ENCODE data around the gene HSPA12B.
"Not testable (repeated sequence)": the region's sequence is repeated elsewhere in the genome, so short reads cannot be mapped to it uniquely, and the experiment has no call there.

The HSPA12B gene

DNA sequence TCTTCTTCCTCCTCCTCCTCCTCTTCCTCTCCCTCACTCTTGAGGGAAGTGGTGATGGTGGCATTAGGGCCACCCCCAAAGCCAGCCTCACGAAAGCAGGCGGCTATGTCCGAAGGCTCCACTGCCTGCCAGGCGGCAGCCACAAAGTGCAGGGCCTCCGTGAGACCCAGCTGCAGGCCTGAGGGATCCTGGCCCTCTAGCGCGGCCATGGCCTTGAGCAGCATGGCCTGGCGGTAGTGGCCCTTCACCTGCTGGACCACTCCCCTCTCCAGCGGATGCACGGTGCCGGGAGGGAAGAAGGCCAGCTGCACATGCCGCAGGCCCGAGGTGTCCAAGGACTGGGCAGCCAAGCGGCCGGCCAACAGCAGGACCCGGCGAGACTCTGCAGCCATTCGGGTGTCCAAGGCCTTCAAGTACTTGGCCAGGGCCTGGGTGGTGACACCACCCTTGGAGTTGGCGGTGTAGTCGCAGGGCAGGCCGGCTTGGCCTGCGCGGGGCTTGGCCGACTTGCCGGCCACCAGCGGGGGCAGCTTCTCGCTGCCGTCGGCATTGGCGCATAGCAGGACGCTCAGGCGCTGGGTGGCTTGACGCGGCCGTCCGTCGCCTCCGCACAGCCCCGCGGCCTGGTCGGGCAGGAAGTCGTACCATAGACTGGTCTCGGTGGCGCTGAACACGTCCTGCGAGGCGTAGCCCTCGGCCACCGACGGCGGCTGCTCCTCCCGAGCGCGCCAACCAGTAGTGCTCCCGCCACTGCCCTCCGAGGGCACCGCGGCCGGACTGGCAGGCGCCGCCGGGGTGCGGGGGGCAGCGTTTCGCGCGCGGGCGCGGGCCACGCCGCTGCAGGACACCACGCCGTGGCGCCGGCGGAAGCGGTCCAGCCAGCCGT lies 53.0 kb downstream of the HSPA12B start:
- H3K4me1 ChIP-seq (ENCODE audit: control insufficient read depth, insufficient read depth, low read length), result peaks cover 24% of the 10 kb centered on the region
- peak overlapping the region; percentile 83 for H3K27ac ChIP-seq (ENCODE audit: low read depth, low read length)
- H3K9ac ChIP-seq (ENCODE audit: low read length), result peak overlapping the region; percentile 94
- peak overlapping the region; percentile 84 for H3K4me3 ChIP-seq (ENCODE audit: low read length)
- H3K27me3 ChIP-seq (ENCODE audit: control insufficient read depth, insufficient read depth, low read length), result no peaks in the 10 kb centered on the region
- H3K36me3 ChIP-seq (ENCODE audit: control insufficient read depth, insufficient read depth, low read length), result no peaks in the 10 kb centered on the region

DNA sequence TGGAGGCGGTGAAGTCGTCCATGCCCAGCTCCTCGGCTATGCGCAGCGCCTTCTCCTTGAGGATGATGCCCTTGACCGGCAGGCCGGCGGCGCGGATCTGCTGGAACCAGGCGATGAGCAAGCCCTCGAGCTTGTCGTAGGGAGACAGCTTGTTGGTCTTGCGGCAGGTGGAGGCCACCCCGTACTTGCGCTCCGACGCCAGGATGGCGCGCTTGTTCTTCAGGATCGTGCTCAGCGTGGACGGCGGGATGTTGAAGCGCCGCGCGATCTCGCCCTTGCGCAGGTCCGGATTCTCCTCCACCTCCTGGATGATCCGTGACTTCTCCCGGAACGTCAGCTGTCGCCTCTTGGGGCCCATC lies 53.6 kb downstream of the HSPA12B start:
- no peaks in the 10 kb centered on the region for H3K27me3 ChIP-seq (ENCODE audit: control insufficient read depth, insufficient read depth, low read length)
- H3K27ac ChIP-seq (ENCODE audit: low read depth, low read length), result peak overlapping the region; percentile 83
- peak overlapping the region; percentile 94 for H3K9ac ChIP-seq (ENCODE audit: low read length)
- H3K4me3 ChIP-seq (ENCODE audit: low read length), result peak overlapping the region; percentile 84
- no peaks in the 10 kb centered on the region for H3K36me3 ChIP-seq (ENCODE audit: control insufficient read depth, insufficient read depth, low read length)
- peaks cover 20% of the 10 kb centered on the region for H3K4me1 ChIP-seq (ENCODE audit: control insufficient read depth, insufficient read depth, low read length)

DNA sequence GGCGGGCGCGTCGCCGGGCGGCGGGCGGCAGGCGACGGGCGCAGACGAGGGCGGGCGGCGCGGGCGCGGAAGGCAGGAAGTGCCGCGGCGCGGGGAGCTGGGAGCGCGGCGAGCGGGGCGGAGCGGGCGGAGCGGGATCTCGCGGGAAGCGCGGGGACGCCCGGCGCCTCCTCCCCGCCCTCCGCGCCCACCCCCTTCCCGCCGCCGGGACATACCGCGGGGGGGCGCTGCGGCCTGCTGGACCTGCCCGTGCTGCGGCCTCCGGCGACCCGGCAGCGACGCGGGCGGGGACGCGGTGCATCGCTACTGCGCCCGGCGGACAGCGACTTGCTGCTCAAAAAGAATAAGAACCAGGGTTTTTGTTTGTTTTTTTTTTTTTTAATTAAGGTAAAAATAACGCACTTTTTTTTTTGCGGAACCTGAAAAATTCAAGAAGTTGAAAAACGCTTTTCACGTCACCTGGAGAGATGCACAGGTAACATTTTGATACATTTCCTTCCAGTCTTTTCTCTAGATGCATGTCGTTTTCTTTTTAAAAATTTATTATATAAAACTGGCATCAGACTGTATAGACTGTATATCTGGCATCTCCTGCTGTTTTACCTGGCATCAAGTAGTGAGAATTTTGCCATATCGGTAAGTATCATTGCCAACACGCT lies 54.3 kb downstream of the HSPA12B start, which contains the start of gene CENPB:
CENPB (minus strand) TSS at position 76 of the 659 bp plus-strand sequence. CDS start 257 bp downstream, outside the sequence.
- Histone ChIP-seq H3K27me3 (ENCODE audit: control insufficient read depth, insufficient read depth, low read length) (no peaks in the 10 kb centered on the region), H3K4me1 (ENCODE audit: control insufficient read depth, insufficient read depth, low read length) (peaks cover 20% of the 10 kb centered on the region), H3K9ac (ENCODE audit: low read length) (peak within 1 kb of the TSS; percentile 94), H3K36me3 (ENCODE audit: control insufficient read depth, insufficient read depth, low read length) (no peaks in the 10 kb centered on the region), H3K27ac (ENCODE audit: low read depth, low read length) (peak within 1 kb of the TSS; percentile 83), H3K4me3 (ENCODE audit: low read length) (peak within 1 kb of the TSS; percentile 84)

DNA sequence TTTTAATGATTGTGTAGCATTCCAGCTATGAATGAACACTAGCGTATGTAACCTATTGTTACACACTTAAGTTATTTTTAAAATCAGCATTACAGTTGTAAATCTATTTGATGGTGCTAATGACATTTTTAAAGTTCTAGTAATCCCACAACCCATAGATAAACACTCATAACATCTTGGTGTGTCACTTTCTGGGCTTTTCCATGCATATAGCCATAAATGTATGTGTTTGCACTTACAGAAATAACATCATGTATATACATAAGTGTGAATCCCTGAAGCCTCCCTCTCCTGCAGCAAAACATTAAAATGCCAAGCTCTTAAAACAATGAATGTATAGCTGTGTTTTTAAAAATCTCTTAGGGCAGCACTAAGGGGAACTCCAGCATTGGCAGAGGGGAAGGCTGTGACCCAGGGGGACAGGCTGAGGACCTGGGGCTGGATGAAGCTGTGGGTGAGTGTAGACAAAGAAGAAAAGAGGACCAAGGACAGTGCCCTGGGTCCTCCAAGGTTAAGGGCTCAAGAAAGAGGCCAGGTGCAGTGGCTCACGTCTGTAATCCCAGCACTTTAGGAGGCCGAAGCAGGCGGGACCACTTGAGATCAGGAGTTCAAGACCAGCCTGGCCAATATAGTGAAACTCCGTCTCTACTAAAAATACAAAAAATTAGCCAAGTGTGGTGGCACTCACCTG lies 55.0 kb downstream of the HSPA12B start:
- no peaks in the 10 kb centered on the region for H3K36me3 ChIP-seq (ENCODE audit: control insufficient read depth, insufficient read depth, low read length)
- no peak overlapping the region for H3K27ac ChIP-seq (ENCODE audit: low read depth, low read length)
- peak overlapping the region; percentile 30 for H3K9ac ChIP-seq (ENCODE audit: low read length)
- H3K4me1 ChIP-seq (ENCODE audit: control insufficient read depth, insufficient read depth, low read length), result peaks cover 20% of the 10 kb centered on the region
- H3K4me3 ChIP-seq (ENCODE audit: low read length), result peak overlapping the region; percentile 17
- no peaks in the 10 kb centered on the region for H3K27me3 ChIP-seq (ENCODE audit: control insufficient read depth, insufficient read depth, low read length)

DNA sequence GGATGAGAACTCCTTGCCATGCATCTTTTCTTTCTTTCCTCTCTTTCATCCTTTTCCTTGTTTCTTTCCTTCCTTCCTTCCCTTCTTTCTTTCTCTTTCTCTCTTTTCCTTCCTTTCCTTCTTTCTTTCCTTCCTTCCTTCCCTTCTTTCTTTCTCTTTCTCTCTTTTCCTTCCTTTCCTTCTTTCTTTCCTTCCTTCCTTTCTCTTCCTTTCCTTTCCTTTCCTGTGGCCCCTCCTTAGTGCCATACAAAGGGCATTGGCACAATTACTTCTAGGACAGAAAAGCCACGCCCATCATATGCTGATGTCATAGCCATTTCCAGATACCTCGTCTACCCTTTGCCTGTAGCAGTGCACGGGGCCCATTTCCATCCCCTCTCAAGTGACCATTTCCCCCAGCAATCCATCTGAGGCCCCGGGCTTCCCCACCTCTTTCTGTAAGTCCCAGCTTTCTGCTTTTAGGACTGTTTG lies 56.2 kb downstream of the HSPA12B start:
- Histone ChIP-seq H3K4me1 (ENCODE audit: control insufficient read depth, insufficient read depth, low read length) (peaks cover 20% of the 10 kb centered on the region), H3K36me3 (ENCODE audit: control insufficient read depth, insufficient read depth, low read length) (no peaks in the 10 kb centered on the region), H3K4me3 (ENCODE audit: low read length) (no peak overlapping the region), H3K27ac (ENCODE audit: low read depth, low read length) (no peak overlapping the region), H3K27me3 (ENCODE audit: control insufficient read depth, insufficient read depth, low read length) (no peaks in the 10 kb centered on the region), H3K9ac (ENCODE audit: low read length) (no peak overlapping the region)

DNA sequence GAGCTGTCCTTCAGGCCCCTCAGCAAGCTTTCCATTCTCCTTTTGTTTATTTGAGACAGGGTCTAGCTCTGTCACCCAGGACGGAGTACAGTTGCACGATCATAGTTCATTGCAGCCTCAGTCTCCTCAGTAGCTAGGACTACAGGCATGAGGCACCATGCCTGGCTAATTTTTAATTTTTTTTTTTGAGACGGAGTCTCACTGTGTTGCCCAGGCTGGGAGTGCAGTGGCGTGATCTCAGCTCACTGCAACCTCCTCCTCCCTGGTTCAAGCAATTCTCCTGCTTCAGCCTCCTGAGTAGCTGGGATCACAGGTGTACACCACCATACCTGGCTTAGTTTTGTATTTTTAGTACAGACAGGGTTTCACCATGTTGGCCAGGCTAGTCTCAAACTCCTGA lies 56.7 kb downstream of the HSPA12B start:
- not testable (repeated sequence) for H3K27me3 ChIP-seq (ENCODE audit: control insufficient read depth, insufficient read depth, low read length); H3K9ac ChIP-seq (ENCODE audit: low read length); H3K36me3 ChIP-seq (ENCODE audit: control insufficient read depth, insufficient read depth, low read length); H3K4me3 ChIP-seq (ENCODE audit: low read length); H3K27ac ChIP-seq (ENCODE audit: low read depth, low read length)
- H3K4me1 ChIP-seq (ENCODE audit: control insufficient read depth, insufficient read depth, low read length), result peaks cover 20% of the 10 kb centered on the region

DNA sequence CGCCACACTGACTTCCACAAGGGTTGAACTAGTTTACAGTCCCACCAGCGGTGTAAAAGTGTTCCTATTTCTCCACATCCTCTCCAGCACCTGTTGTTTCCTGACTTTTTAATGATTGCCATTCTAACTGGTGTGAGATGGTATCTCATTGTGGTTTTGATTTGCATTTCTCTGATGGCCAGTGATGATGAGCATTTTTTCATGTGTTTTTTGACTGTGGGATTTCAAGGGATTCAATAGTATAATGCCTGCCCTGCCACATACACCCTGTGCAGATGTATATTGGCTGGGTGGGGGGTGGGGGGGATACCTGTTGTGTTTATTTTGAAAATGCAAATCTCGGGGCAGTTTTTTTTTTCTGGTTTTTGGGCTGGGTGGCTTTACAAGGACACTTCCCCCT lies 61.7 kb downstream of the HSPA12B start:
- H3K27me3 ChIP-seq (ENCODE audit: control insufficient read depth, insufficient read depth, low read length); H3K4me1 ChIP-seq (ENCODE audit: control insufficient read depth, insufficient read depth, low read length); H3K9ac ChIP-seq (ENCODE audit: low read length); H3K4me3 ChIP-seq (ENCODE audit: low read length); H3K36me3 ChIP-seq (ENCODE audit: control insufficient read depth, insufficient read depth, low read length); H3K27ac ChIP-seq (ENCODE audit: low read depth, low read length): not testable (repeated sequence)

DNA sequence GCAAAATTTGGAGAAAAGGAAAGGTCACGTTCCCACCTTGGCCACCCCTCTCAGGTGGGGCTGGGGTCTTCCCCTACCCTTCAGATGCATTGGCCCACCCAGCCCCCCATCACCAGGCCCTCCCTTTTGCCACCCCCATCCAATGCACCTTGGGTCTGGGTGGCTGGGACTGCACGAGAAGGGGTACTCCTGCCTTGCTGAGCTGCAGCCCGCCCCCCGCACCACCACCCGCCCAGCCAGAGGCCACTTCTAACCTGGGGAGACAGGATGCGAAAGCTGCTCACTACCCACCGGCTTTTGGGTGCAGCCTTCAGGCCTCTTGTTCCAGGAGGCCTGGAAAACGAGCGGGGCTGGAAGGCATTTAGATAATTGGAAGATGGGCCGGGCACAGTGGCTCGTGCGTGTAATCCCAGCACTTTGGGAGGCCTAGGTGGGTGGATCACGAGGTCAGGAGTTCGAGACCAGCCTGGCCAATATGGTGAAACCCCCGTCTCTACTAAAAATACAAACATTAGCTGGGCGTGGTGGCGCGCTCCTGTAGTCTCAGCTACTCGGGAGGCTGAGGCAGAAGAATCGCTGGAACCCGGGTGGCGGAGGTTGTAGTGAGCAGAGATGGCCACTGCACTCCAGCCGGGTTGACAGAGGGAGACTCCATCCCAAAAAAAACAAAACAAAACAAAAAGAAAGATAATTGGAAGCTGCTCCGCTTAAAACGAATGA lies 62.4 kb downstream of the HSPA12B start:
- no peak overlapping the region for H3K9ac ChIP-seq (ENCODE audit: low read length)
- no peaks in the 10 kb centered on the region for H3K27me3 ChIP-seq (ENCODE audit: control insufficient read depth, insufficient read depth, low read length)
- H3K4me1 ChIP-seq (ENCODE audit: control insufficient read depth, insufficient read depth, low read length), result peaks cover 9% of the 10 kb centered on the region
- H3K4me3 ChIP-seq (ENCODE audit: low read length), result peak overlapping the region; percentile 97
- peak overlapping the region; percentile 100 for H3K27ac ChIP-seq (ENCODE audit: low read depth, low read length)
- H3K36me3 ChIP-seq (ENCODE audit: control insufficient read depth, insufficient read depth, low read length), result no peaks in the 10 kb centered on the region

DNA sequence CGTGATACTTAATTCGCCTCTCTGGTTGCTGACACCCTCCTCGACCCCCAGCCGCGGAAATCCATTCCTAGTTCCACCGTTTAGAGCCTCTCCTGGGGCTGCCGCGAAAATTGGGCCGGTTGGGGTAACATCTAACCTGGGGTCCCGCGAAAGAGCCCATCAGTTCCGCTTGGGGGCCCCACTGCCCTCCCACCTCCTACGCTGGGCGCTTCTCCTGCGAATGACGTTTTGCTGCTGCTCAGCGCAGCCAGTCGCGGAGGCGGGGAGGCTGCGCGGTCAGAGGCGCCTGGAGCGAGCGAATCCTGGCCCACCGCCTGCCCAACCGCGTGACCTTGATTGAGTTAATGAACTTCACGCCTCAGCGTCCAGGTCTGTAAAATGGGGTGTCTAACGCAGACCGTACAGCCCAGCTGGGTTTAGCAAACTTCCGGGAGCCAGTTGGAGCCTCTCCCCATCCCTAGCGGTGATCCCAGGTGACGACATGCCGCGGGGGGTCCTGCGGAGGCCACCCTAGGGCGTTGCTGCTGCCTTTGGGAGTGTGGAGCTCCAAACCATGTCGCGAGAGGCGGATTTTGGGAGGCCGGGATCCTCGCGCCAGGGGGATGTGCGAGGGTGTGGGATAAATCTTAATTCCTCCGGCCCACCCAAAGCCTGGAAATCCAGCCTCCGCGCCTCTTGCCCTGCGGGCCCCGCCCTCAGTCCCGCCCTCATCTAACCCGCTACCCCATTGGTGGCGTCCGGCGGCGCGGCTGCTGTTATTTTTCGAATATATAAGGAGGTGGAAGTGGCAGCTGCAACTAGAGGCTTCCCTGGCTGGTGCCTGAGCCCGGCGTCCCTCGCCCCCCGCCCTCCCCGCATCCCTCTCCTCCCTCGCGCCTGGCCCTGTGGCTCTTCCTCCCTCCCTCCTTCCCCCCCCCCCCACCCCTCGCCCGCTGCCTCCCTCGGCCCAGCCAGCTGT lies 63.3 kb downstream of the HSPA12B start, which contains the start of gene CDC25B:
CDC25B (plus strand) TSS at position 800 of the 958 bp plus-strand sequence. CDS start 222 bp downstream, outside the sequence.
- Histone ChIP-seq H3K4me3 (ENCODE audit: low read length) (peak within 1 kb of the TSS; percentile 97), H3K9ac (ENCODE audit: low read length) (peak within 1 kb of the TSS; percentile 98), H3K4me1 (ENCODE audit: control insufficient read depth, insufficient read depth, low read length) (peaks cover 9% of the 10 kb centered on the region), H3K27me3 (ENCODE audit: control insufficient read depth, insufficient read depth, low read length) (no peaks in the 10 kb centered on the region), H3K27ac (ENCODE audit: low read depth, low read length) (peak within 1 kb of the TSS; percentile 100), H3K36me3 (ENCODE audit: control insufficient read depth, insufficient read depth, low read length) (no peaks in the 10 kb centered on the region)

DNA sequence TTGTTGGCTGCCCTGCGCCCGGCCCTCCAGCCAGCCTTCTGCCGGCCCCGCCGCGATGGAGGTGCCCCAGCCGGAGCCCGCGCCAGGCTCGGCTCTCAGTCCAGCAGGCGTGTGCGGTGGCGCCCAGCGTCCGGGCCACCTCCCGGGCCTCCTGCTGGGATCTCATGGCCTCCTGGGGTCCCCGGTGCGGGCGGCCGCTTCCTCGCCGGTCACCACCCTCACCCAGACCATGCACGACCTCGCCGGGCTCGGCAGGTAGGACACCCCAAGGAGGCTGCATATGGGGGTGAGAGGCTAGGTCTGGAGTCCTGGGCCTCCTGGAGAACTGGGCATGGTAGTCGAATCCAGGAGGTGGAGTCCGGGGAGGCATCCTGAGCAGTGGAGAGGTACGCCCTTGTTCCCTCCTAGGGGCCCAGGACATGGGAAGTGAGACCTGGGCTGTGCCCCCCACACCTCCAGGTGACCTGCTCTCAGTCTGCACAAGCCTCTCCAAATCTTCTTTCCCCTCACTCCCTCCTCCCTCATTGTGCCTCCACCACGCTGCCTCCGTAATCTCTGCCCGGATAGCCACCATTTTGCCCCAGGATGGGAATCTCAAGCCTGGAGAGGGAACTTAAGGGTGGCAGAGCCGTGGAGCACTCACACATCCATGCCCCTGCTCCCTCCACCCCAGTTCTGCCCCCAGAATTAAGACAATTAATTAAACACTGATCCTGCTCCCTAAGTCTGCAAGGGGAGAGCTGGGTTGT lies 64.2 kb downstream of the HSPA12B start:
- Histone ChIP-seq H3K4me1 (ENCODE audit: control insufficient read depth, insufficient read depth, low read length) (peaks cover 9% of the 10 kb centered on the region), H3K27ac (ENCODE audit: low read depth, low read length) (peak overlapping the region; percentile 51), H3K27me3 (ENCODE audit: control insufficient read depth, insufficient read depth, low read length) (no peaks in the 10 kb centered on the region)

More for the DNA sequence above, 64.2 kb downstream of the HSPA12B start:
- H3K36me3 ChIP-seq (ENCODE audit: control insufficient read depth, insufficient read depth, low read length), result no peaks in the 10 kb centered on the region
- peak overlapping the region; percentile 74 for H3K4me3 ChIP-seq (ENCODE audit: low read length)
- peak overlapping the region; percentile 30 for H3K9ac ChIP-seq (ENCODE audit: low read length)

Data from rectal smooth muscle tissue (tissue), 1 donor.